NCI-H128 (cell line): ENCODE results near the gene DENND5B.

Experiments used
- DNase-seq: peaks from one replicate; lab custom pipeline; 2025; ENCODE audit not compliant: unreplicated experiment; lab: John Stamatoyannopoulos, UW

The DENND5B gene

DNA sequence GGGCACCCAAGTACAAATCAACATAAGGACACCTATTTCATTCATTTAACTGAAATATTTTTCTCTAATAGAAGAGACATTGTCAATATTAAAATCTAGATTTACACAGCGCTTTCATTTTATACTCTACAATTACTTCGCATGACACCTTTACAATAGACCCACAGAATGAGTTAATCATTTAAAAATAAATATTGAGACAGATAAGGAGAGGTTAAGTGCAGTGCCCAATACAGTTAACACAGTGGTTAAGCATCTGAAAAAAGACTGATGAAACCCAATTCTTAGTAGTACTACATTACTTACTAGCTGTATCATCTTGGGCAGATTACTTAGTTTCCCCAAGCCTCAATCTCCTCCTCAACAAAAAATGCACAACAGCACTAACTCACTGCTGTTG, 116.2 kb downstream of the DENND5B start:
- DNase-seq = no peak

DNA sequence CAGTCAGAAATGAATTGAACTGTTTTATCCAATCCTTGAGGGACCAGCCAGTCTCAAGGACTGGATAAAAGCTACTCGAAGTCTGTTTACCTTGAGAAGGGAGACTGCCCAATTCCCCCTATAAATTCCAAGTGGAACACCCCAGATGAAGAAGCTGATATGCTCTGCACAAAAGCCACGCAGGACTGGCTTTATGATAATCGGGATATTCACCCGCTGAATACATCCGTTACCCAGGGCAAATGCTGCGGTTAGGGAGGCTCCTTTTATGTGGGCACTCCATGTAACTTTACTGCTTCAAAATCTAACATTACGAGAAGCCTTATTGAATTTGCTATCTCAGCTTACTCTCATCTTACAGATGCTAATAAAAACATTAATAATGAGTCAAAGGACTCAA, 119.1 kb downstream of the DENND5B start:
- DNase-seq = no peak

DNA sequence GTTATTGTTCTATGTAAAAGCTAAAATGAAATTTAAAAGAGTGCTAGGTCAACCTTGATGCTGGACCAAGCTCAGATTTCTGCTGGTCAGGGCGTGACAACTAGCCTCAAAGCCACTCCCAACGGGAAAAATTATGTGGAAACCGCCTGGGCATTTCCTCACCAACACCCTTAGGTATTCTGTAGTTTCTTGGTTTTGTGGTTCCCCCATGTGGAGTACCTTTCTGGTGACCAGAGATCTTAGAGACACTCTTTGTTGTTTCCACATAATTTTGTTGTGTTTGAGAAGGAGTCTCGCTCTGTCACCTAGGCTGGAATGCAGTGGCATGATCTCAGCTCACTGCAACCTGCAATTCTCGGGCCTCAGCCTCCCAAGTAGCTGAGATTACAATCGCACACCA, 119.9 kb downstream of the DENND5B start:
- DNase-seq = no peak

DNA sequence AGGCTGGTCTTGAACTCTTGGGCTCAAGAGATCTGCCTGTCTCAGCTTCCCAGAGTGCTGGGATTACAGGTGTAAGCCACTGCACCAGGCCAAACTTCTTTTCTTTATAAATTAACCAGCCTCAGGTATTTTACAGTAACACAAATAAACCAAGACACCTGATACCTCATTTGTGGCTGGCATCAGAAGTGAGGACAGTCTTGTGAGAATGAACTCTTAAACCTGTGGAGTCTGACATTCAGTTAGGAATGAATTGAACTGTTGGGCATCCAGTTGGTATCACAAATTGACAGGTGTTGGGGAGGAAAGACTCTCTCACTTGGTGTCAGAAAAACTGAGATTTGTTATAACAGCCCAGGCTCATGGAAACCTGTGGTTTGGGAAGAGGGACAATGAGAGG, 120.5 kb downstream of the DENND5B start:
- no peak for DNase-seq

DNA sequence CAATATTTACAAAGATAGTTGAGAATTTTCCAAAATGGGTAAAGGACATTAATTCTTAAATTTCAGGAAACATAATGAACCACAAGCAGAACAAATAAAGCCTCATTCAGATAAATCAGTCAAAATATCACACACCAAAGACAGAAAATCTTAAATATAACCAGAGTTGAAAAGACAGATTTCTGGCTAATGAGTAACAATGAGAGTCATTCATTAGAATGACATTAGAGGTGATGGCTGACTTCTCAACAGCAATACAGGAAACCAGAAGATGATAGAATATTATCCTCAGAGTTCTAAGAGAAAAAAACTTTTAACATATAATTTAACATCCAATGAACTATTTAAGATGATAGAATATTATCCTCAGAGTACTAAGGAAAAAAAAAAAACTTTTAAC, 124.2 kb downstream of the DENND5B start:
- DNase-seq = no peak

DNA sequence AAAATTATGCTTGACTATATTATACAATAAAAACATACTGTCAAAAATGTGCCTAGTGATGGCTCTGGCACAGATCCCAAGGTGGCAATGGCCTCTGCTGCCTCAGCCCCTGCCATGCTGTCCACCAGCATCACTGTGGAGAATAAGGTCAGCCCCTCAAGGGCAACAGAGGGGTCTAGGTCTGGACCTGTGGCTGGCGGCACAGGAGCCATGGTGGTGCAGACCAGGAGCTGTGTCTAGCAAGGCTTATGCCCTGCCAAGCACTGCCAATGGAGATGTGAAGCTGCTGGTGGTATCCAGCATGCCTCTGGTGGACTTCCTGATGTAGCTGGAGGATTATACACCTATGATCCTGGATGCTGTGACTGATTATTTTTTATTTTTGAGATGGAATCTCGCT, 125.9 kb downstream of the DENND5B start:
- DNase-seq = no peak

DNA sequence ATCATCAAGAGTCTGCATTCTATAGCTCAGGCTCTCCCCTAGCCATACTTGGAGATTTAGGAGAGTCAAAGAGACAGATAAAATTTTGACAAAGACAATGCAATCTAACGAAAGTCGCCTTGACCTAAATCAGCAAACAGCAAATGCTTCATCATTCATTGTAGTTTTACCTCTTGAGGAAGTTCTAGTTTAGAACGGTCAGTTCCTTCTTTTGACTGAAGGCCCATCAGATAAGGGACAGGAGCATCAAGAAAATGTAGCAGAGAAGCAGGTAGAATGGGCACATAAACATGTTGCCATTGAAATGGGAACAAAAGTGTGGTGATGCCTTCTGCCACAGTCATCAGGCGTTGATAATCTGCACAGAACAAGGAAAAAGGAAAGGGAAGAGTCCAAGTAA, 130.9 kb downstream of the DENND5B start:
- no peak for DNase-seq

DNA sequence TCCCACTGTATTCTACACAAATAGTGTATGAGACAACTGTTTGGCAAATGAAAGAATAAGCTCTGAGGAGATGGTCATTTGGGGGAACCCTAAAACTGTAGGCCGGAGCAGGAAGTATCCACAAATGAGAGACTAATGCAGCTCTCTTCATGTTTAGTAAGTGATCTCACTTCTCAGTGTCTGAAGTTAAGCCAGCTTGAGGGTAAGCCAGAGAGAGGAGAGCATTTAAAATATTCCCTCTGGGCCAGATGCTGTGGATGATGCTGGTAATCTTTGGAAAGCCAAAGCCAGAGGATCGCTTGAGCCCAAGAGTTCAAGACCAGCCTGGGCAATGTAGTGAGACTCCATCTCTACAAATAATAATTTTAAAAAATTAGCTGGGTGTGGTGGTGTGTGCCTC, 134.4 kb downstream of the DENND5B start:
- no peak for DNase-seq

DNA sequence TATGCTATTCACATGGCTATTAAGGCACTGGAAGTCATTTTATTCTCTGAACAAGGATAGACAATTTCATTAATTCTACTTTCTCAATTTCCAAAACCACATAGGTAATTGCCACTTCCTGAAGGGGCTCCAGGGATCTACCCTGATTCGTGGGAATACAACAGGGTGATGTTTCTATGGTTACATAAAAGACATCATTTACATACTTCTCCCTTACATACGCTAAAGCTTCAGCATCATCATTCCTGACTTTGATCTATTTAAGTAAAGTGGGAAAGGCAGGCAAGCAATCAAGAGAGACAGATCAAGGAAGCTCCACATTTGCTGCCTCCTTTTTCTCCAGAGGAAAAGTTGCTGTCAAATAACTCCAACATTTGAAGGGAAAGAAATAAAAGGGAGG, 146.2 kb downstream of the DENND5B start:
- no peak for DNase-seq

DNA sequence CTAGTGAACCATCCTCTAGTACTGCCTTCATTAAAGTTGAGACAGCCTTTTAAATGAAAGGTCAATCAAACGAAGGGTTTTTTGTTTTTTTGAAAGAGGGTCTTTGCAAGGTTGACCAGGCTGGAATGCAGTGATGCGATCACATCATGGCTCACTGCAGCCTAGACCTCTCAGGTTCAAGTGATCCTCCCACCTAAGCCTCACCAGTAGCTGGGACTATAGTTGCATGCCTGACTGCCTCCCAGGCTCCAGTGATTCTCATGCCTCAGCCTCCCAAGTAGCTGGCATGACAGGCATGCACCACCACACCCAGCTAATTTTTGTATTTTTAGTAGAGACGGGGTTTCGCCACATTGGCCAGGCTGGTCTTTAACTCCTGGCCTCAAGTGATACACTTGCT, 150.3 kb downstream of the DENND5B start:
- no peak for DNase-seq

DNA sequence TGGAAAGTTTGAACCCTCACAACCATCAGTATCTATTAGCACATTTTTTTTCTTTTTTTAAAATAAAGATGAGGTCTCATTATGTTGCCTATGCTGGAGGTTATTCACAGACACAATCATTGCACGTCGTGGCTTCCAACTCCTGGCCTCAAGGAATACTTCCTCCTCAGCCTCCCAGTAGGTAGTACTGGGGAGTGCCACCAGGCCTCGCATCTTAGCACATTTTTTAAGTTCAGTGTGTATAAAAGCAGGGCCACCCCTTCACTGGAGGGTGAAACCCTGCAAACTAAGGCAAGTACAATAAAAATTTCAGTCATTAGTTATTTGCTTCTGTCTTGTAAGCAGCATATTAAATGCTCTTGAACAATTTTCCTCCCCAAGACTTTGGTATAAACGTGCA, 150.8 kb downstream of the DENND5B start:
- no peak for DNase-seq

DNA sequence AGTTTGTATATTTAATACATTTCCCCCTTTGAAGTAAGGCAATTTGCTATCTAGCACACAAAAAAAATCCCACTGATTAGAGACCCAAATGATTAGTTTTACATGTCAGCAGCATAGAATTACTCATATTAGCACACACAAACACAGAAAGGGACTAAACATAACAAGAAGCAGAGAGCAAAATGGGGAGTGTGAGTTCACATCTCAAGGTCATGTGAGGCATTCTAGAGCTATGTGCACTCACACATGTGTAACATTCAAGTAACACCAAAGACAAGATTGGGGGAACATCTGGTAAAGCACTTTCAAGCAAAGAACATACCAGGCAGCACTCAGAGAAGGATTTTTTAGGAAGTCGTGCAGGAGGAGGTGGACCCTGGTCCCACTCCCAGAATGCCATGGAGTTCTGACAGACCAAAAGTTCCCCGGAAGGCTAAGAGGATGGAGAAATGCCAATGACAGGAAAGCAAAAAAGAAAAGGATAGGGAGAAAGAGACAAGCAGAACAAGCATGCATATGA, 159.2 kb downstream of the DENND5B start:
- DNase-seq = no peak

DNA sequence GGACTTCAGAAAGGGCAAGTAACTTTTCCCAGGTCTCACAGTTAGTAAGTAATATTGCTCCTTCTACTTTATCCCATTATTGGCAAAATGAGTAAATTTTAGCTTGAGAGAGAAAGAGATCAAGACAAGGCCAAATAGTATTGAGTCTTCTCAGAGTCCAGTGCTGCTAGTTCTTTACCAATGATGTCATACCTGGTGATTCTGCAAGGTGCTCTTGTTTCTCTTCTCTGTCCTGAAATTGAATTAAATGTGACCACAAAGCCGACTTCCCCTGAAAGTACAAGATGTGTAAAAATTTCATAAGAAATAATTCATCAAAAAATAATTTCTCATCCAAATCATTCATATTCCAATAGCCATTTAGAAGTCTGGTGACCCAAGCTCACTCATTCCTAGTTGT, 167.5 kb downstream of the DENND5B start:
- no peak for DNase-seq

DNA sequence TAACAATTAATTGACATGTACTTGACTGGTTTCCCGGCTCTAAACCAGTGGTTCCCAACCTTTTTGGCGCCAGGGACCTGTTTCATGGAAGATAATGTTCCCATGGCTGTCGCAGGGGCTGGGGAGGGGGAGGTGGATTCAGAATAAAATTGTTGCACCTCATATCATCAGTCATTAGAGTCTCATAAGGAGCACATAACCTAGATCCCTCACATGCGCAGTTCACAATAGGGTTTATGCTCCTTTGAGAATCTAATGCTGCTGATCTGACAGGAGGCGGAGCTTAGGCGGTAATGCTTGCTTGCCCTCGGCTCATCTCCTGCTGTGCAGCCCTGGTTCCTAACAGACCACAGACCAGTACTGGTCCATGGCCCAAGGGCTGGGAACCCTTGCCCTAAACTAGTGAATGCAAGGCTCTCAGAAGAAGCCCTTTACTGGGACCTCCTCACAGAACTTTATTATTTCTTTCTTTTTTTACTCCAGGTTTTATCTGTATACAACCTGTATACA, 178.6 kb downstream of the DENND5B start:
- DNase-seq = no peak

DNA sequence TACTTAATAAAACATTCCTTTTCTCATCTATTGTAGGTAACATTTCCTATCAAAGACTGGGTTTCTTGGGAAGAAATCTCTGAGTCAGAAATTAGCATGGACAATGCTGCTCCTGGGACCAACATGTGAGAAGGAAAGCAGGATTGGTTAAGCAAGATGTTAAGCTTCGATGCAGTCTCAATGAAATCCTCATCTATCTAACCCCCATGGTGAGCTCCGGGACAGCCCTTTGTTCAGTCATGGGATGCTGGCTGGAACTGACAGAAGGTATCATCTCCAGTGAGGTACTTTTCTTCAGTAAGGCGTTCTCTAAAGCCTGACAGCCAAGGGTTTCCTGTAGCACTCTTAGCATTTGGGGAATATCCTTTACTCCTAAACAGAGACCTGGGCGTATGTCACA, 182.2 kb downstream of the DENND5B start:
- no peak for DNase-seq

DNA sequence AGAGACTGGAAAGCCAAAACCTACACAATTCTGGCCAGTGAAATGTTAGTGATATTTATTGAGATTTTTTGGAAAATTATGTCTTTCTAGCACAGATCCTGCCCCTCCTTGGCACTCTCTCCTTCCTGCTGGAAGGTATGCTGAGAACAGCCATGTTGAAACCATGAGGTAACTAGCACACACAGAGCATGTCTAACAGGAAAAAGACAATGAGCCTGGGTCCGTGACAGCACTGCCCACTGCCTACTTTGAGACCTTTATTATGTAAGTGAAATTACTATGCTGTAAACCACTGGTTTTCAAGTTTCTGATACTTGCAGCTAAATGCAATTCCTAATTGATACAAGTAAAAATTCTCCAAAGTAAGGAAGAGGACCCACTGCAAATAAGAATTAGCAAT, 183.4 kb downstream of the DENND5B start:
- no peak for DNase-seq

DNA sequence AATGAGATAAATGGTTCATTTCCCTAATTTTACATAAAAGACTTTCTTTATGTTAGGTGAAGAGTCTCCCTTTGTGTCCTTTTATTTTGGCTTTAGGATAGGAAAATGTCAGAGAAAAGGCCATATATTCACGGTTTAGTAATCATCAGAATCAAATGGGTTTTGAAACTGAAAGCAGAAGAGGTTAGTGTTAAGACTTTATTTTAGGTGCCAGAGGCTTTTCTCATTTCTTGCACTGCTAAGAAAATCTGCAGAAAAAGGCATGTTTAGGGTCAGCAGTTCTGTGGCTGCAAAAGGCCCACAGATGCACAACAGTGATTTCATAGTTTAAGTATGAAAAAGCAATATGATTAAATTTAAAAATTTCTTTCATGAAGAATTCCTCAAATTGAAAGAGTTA, 184.6 kb downstream of the DENND5B start:
- no peak for DNase-seq

DNA sequence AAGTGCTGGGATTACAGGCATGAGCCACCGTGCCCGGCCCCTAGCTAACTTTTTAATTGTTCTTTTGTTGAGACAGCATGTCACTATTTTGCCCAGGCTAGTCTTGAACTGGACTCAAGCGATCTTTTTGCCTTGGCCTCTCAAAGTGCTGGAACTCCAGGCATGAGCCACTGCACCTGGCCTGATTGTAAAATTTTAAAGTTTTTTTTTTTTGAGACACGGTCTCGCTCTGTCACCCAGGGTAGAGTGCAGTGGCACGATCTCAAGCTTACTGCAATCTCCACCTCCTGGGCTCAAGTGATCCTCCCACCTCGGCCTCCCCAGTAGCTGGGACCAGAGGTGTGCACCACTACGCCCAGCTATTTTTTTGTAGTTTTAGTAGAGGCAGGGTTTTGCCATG, 185.9 kb downstream of the DENND5B start:
- no peak for DNase-seq

DNA sequence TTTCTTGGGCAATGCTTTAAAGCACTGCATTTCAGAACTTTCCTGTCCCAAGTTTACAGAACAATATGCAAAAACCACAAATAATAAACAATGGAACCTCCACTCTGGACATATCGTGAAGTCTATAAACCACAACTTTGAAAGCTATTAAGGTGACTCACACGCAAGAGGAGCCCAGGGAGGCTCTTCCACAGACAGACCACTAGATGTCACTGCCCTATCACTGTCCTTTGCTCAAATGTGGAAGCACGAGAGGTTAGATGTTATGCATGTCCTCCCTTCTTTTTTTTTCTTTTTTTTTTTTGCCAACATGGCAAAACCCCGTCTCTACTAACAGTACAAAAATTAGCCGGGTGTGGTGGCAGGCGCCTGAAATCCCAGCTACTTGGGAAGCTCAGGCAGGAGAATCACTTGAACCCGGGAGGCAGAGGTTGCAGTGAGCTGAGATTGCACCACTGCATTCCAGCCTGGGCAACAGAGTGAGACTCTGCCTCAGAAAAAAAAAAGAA, 187.8 kb downstream of the DENND5B start:
- DNase-seq = peak; percentile 70

DNA sequence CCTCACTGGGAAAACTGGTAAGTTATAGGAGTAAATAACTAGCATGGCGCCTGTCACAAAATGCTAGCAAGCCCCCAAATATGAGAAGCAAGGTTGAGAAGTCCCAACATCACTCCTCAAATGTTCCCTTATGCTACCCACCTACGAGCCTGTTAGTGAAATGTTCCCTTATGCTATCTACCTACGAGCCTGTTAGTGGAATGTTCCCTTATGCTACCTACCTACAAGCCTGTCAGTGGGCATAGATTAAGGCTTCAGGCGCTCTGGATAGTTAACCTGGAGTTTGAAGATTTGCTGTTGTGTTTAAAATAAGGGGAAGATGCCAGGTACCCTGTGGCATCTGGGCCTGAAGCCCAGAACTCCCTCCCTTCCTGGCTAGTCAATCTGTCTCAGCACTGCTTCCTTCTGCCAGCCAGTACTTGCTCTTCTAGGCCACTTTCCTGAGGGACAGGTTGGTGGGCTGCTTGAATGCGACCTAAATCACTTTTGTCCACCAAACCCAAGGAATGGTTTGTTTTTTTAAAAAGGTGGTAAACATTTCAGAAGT, 197.9 kb downstream of the DENND5B start:
- no peak for DNase-seq

DNA sequence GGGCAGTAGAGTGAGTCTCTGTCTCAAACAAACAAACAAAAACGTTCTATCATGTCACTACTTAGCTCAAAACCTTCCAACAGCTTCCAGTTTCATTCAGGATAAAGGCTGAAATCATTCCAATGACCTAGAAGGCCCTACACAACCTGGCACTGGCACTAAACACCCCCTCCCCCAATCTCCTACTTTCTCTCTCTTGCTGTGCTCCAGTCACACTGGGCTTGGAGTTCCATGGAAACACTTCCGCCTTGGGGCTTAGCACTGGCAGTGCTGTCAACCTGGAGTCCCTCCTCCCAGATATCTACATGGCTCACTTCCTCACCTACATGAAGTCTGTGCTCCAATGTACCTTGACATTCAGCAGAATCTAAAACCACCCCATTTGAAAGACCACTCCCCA, 199.9 kb downstream of the DENND5B start:
- no peak for DNase-seq

DNA sequence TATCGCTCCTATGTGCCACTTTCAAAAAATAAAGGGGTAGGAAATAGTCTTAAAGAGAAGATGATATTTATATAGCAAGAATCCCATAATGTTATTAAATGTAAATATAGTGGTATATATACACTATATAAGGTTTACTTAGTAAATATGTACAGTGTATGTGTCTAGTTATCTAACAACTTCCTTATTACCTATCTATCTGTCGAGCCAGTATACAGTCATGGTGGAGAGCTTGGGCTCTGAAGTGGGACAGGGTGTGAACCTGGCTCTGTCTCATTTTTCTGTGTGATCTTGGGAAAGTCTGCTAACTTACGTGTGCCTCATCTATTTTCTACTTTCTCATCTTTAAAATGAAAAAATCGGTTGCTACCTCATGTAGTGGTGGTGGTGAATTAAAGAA, 202.2 kb downstream of the DENND5B start:
- no peak for DNase-seq

DNA sequence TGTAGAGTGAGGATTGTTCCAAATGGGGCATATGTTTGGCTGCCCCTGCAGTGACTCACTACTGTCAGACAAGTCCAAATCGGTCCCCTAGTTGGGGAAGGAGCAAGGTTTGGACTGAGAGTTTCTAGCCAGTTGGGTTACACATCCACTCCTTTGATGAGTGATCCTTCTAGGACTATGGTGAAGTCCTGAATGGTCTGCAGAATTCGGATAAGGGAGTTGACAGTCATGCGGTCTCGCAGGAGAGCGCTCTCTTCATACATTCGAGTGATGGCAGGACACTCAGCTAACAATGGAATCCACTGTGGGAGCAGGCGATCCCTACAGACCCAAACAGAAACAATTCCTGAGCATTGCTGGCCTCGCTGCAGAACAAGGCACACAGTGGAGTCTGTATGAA, 203.5 kb downstream of the DENND5B start:
- DNase-seq = no peak
